ENCODE measurements around the gene PDIK1L.

- TF ChIP-seq KDM1A (IDR thresholded peaks at IDR 0.05) (no peak), ZBED1 (IDR thresholded peaks at IDR 0.05) (no peak), ZSCAN29 (IDR thresholded peaks at IDR 0.05) (no peak), E4F1 (CRISPR knock-in tag; IDR thresholded peaks at IDR 0.05; ENCODE audit: borderline replicate concordance) (no peak), CTCF (IDR thresholded peaks at IDR 0.05 in 2 of 3, conservative IDR thresholded peaks at IDR 0.05 in 1 of 3; ENCODE audit: insufficient read depth in 2 of 3, low read depth in 1 of 3, low read length in 3 of 3) (no peak), ARHGAP35 (IDR thresholded peaks at IDR 0.05; ENCODE audit: partially characterized antibody) (no peak), PHB2 (IDR thresholded peaks at IDR 0.05; ENCODE audit: low read depth) (no peak), E2F6 (IDR thresholded peaks at IDR 0.05; ENCODE audit: borderline replicate concordance in 1 of 2, extremely low read depth in 1 of 2, insufficient read depth in 1 of 2, insufficient read length in 1 of 2, low read depth in 1 of 2, low read length in 1 of 2, poor library complexity in 1 of 2, severe bottlenecking in 1 of 2) (no peak), TSC22D4 (tag; IDR thresholded peaks at IDR 0.05) (no peak)
These were observed 29.6 kb upstream of the PDIK1L start for GRCh38 chr1:26082020-26082350.
